BLaER1 treated with 17β-estradiol and CSF1 and Interleukin-3, amounts not matched to agents 10 nM and 100 nM (cell line): ENCODE measurements around the gene KCP.

Experiments used
- H3K27ac ChIP-seq, 11 experiments: shearing (Covaris generic); formaldehyde crosslinking; 2 replicates each; pipeline ENCODE4 v1.8.1; 2022
- H3K27me3 ChIP-seq, 11 experiments: shearing (Covaris generic); formaldehyde crosslinking; 2 replicates each; pipeline ENCODE4 v1.8.1; 2022
- H3K36me3 ChIP-seq, 11 experiments: shearing (Covaris generic); formaldehyde crosslinking; 2 replicates each; pipeline ENCODE4 v1.8.1; 2022
- H3K4me1 ChIP-seq, 10 experiments: shearing (Covaris generic); formaldehyde crosslinking; 2 replicates each; pipeline ENCODE4 v1.8.1; 2022
- H3K4me2 ChIP-seq, 11 experiments: shearing (Covaris generic); formaldehyde crosslinking; 2 replicates each; pipeline ENCODE4 v1.8.1; 2022
- H3K4me3 ChIP-seq, 10 experiments: shearing (Covaris generic); formaldehyde crosslinking; 2 replicates each; pipeline ENCODE4 v1.8.1; 2022
- H3K9ac ChIP-seq, 11 experiments: shearing (Covaris generic); formaldehyde crosslinking; 2 replicates each; pipeline ENCODE4 v1.8.1; 2022
- H3K9me3 ChIP-seq, 11 experiments: shearing (Covaris generic); formaldehyde crosslinking; replicated peaks in 1 of 11; 2 replicates each; pipeline ENCODE4 v1.8.1; 2022
- H4K20me1 ChIP-seq, 11 experiments: shearing (Covaris generic); formaldehyde crosslinking; 2 replicates each; pipeline ENCODE4 v1.8.1; 2022
- Cebpa-rat ChIP-seq, 11 experiments: shearing (Covaris generic); IDR thresholded peaks; 2 replicates each; pipeline ENCODE4 v1.8.1; 2022

Gene KCP

DNA sequence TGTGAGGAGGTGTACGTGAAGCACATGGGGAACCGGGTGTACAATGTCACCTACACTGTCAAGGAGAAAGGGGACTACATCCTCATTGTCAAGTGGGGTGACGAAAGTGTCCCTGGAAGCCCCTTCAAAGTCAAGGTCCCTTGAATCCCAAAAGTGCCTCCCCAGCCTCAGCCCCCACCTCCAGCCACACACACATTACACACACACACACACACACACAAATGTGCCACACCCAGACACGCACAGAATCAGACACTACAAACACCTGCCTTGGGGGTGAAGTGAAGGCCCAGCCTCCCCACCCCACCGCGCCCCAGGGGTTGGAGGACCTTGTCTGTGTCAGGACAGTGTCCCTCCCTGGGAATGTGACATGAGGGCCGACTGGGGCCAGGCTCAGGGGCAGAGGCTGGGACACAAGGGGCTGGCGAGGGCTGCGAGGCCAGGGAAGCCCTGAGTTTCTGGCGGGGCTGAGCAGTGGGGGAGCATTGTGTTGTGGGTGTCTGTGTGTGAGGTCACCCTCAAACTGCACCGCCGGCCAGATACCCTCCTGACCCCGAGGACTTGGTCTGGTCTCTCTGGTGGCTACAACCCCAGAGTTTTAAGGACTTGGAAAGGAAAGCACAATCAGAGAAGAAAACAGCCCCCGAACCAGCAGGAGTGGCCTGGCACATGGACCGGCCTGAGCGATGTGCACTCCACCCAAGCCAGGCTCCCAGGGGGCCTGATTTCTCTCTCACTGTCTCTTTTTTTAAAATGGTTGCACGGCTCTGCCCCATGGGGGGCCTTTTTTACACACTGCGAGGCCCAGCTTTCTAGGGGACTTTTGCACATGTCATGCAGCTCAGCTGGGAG lies 51.9 kb downstream of the KCP start:
- Histone ChIP-seq H3K27ac (peak overlapping the region in 1 of 11 experiments; percentile 6; a peak in 1 of 22 replicates), H3K9me3 (no peaks in the 10 kb centered on the region), H4K20me1 (peaks cover under 1 to 7% (median 2%) of the 10 kb centered on the region in 11 experiments; a peak in 16 of 22 replicates), H3K36me3 (no peaks in the 10 kb centered on the region), H3K4me1 (peaks cover 21 to 44% (median 32%) of the 10 kb centered on the region in 10 experiments), H3K4me3 (no peak overlapping the region), H3K4me2 (peak overlapping the region; percentile 35 to 77 (median 60)), H3K9ac (peak overlapping the region in 7 of 11 experiments; percentile 2 to 47 (median 35); a peak in 8 of 22 replicates), H3K27me3 (no peaks in the 10 kb centered on the region)
- no peak for TF ChIP-seq Cebpa-rat (IDR thresholded peaks at IDR 0.05)

DNA sequence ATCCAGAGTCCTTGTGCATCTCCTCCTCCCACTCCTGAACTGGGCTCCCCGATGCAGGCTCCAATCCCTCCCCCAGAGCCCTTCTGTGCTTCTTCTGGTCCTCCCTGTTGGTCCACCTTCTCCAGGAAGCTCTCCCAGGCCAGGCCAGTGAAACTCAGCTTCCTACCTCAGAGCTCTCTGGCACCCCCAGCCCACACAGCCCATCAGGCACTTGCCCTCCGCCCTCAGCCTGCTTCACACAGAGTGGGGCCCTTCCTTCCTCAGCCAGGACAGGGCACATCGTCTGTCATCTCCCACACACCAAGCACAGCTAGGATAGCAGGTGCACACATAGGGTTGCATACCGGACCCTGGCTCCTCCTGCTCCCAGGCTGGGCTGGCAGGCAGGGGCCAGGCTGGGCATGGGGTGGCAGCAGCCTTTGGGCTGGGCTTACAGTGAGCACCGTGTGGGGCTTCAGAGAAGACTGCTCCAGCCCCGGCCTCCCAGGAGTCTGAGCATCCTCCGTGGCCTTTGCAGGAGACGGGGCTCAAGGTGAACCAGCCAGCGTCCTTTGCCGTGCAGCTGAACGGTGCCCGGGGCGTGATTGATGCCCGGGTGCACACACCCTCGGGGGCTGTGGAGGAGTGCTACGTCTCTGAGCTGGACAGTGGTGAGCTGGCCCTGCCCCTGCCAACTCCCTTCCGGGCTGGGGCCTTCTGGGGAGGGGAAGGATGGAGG lies 54.3 kb downstream of the KCP start:
- TF ChIP-seq Cebpa-rat (IDR thresholded peaks at IDR 0.05) = no peak
- no peaks in the 10 kb centered on the region for H3K9me3 ChIP-seq
- no peaks in the 10 kb centered on the region for H3K36me3 ChIP-seq
- no peaks in the 10 kb centered on the region for H3K27me3 ChIP-seq
- H4K20me1 ChIP-seq = no peaks in the 10 kb centered on the region
- peaks cover 17 to 37% (median 25%) of the 10 kb centered on the region in 10 experiments for H3K4me1 ChIP-seq
- no peak overlapping the region; a peak in 1 of 22 replicates for H3K9ac ChIP-seq
- H3K4me3 ChIP-seq = no peak overlapping the region
- H3K4me2 ChIP-seq = no peak overlapping the region
- H3K27ac ChIP-seq = no peak overlapping the region

DNA sequence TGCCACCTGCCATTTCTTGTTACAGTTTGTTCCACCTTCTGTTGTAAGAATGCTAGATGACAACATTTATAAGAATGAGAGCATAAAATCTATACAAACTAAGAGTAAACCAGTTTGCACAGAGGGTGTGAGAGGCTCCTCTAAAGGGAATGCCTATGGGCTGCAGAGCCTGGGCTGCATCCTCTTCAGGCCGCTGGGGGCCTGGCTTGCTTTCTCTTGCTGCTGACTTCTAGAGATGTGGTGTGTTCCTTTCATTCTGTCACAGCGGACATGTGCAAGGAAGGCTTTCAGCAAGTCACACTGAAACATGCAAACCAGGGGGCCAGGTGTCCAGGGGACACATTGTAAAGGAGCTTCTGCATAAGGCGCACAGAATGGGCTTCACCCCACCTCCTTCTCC lies 55.0 kb downstream of the KCP start:
- Histone ChIP-seq H3K9ac (no peak overlapping the region; a peak in 1 of 22 replicates), H3K4me2 (peak overlapping the region in 3 of 11 experiments; percentile 8 to 27 (median 24); a peak in 1 of 22 replicates), H3K36me3 (no peaks in the 10 kb centered on the region), H3K4me1 (peaks cover 17 to 32% (median 23%) of the 10 kb centered on the region in 10 experiments), H3K4me3 (no peak overlapping the region), H3K27me3 (no peaks in the 10 kb centered on the region), H3K9me3 (no peaks in the 10 kb centered on the region), H4K20me1 (no peaks in the 10 kb centered on the region), H3K27ac (no peak overlapping the region)
- TF ChIP-seq Cebpa-rat (IDR thresholded peaks at IDR 0.05) = no peak

DNA sequence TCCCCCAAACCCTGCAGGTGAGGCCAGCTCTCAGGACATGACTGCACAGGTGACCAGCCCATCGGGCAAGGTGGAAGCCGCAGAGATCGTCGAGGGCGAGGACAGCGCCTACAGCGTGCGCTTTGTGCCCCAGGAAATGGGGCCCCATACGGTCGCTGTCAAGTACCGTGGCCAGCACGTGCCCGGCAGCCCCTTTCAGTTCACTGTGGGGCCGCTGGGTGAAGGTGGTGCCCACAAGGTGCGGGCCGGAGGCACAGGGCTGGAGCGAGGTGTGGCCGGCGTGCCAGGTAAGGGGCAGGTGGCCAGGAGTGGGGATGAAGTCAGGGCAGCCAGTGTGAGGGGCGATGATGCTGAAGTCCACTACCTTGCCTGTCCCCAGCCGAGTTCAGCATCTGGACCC lies 56.1 kb downstream of the KCP start:
- Histone ChIP-seq H3K36me3 (no peaks in the 10 kb centered on the region), H3K4me2 (no peak overlapping the region)

DNA sequence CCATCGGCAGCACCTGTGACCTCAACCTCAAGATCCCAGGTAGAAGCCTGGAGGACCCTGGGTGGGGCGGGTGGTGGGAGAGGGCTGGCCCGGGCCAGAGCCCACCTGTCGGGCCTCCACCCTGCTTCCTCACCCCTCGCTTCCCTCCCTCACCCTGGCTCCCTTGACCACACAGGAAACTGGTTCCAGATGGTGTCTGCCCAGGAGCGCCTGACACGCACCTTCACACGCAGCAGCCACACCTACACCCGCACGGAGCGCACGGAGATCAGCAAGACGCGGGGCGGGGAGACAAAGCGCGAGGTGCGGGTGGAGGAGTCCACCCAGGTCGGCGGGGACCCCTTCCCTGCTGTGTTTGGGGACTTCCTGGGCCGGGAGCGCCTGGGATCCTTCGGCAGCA lies 56.7 kb downstream of the KCP start:
- no peak overlapping the region for H3K4me2 ChIP-seq
- no peak overlapping the region for H3K4me3 ChIP-seq
- no peaks in the 10 kb centered on the region for H3K27me3 ChIP-seq
- peaks cover 0 to 14% (median 6%) of the 10 kb centered on the region in 10 experiments; a peak in 18 of 20 replicates for H3K4me1 ChIP-seq
- no peaks in the 10 kb centered on the region for H3K9me3 ChIP-seq
- no peaks in the 10 kb centered on the region for H3K36me3 ChIP-seq
- no peak overlapping the region for H3K9ac ChIP-seq
- no peaks in the 10 kb centered on the region for H4K20me1 ChIP-seq
- H3K27ac ChIP-seq = no peak overlapping the region
- TF ChIP-seq Cebpa-rat (IDR thresholded peaks at IDR 0.05) = no peak

More for the DNA sequence above, 56.1 kb downstream of the KCP start:
- no peak overlapping the region for H3K9ac ChIP-seq
- H3K27ac ChIP-seq = no peak overlapping the region
- no peaks in the 10 kb centered on the region for H4K20me1 ChIP-seq
- no peaks in the 10 kb centered on the region for H3K27me3 ChIP-seq
- no peaks in the 10 kb centered on the region for H3K9me3 ChIP-seq
- no peak for TF ChIP-seq Cebpa-rat (IDR thresholded peaks at IDR 0.05)
- no peak overlapping the region for H3K4me3 ChIP-seq
- H3K4me1 ChIP-seq = peaks cover 5 to 20% (median 12%) of the 10 kb centered on the region in 10 experiments

DNA sequence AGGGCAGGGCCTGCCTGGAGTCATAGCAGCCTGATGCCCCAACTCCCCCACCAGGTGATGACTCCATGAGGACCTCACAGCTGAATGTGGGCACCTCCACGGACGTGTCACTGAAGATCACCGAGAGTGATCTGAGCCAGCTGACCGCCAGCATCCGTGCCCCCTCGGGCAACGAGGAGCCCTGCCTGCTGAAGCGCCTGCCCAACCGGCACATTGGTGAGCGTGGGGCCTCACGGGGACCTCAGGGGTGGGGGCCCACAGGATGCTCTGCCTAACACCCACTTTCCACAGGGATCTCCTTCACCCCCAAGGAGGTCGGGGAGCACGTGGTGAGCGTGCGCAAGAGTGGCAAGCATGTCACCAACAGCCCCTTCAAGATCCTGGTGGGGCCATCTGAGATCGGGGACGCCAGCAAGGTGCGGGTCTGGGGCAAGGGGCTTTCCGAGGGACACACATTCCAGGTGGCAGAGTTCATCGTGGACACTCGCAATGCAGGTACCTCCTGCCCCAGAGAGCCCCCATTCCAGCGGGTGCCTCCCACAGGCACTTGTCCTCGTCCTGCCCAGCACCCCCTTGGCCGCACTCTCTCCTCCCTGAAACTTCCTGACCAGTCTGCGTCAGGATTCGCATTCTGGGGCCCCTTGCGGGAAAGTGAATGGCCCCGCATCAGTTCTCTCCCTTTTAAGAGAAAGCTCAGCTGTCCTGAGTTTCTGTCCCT lies 57.8 kb downstream of the KCP start:
- Histone ChIP-seq H3K4me1 (peaks cover 0 to 11% (median 1%) of the 10 kb centered on the region in 10 experiments; a peak in 4 of 20 replicates), H3K4me3 (no peak overlapping the region), H4K20me1 (no peaks in the 10 kb centered on the region), H3K9me3 (no peaks in the 10 kb centered on the region), H3K27ac (no peak overlapping the region), H3K27me3 (no peaks in the 10 kb centered on the region), H3K36me3 (no peaks in the 10 kb centered on the region), H3K4me2 (no peak overlapping the region), H3K9ac (no peak overlapping the region)
- TF ChIP-seq Cebpa-rat (IDR thresholded peaks at IDR 0.05) = no peak

DNA sequence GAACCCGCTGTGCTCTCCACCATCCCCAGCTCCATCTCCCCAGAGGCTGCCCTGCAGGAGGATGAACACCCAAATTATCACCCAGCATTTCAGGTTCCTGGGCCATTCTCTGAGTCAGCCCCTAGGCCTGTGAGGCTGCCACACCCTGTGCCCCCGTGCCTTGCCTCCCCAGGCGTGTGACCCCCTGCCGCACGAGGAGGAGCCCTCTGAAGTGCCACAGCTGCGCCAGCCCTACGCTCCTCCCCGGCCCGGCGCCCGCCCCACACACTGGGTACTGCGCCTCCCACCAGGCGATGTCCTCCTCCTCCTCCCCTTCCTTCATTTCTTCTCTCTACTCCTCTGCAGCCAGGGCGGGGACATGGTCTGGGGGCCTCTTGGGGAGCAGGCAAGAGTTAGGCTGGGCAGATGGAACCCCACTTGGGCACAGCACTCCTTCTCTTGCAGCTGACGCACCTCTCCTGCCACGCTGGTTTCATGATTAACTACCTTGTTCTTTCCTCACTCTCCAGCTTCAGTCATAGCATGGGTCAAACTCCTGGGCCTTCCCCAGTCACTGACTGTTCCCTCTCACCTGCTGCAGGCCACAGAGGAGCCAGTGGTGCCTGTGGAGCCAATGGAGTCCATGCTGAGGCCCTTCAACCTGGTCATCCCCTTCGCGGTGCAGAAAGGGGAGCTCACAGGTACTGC lies 60.6 kb downstream of the KCP start:
- no peak overlapping the region for H3K4me2 ChIP-seq
- peaks cover 0 to 4% (median 0%) of the 10 kb centered on the region in 10 experiments; a peak in 3 of 20 replicates for H3K4me1 ChIP-seq
- H3K9me3 ChIP-seq = no peaks in the 10 kb centered on the region
- no peak overlapping the region for H3K27ac ChIP-seq
- H3K4me3 ChIP-seq = no peak overlapping the region
- no peak overlapping the region for H3K9ac ChIP-seq
- no peak for TF ChIP-seq Cebpa-rat (IDR thresholded peaks at IDR 0.05)
- no peaks in the 10 kb centered on the region for H3K27me3 ChIP-seq
- no peaks in the 10 kb centered on the region for H3K36me3 ChIP-seq
- no peaks in the 10 kb centered on the region for H4K20me1 ChIP-seq

DNA sequence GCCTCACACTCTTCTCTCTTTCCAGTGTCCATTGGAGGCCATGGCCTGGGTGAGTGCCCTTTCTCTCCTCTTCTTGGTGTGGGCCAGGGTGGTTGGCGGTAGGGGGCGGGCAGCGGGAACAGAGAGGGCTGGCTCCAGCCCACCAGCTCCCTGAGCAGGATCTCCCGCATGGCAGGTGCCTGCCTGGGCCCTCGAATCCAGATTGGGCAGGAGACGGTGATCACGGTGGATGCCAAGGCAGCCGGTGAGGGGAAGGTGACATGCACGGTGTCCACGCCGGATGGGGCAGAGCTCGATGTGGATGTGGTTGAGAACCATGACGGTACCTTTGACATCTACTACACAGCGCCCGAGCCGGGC lies 61.4 kb downstream of the KCP start:
- Histone ChIP-seq H3K36me3 (no peaks in the 10 kb centered on the region), H3K4me3 (no peak overlapping the region), H3K9me3 (no peaks in the 10 kb centered on the region), H3K27ac (no peak overlapping the region), H3K9ac (no peak overlapping the region), H3K4me1 (0 out of 20 replicates have a peak, but pooled peaks cover 0 to 3% (median 0%) of the 10 kb centered on the region in 10 experiments), H4K20me1 (no peaks in the 10 kb centered on the region), H3K4me2 (no peak overlapping the region), H3K27me3 (no peaks in the 10 kb centered on the region)
- TF ChIP-seq Cebpa-rat (IDR thresholded peaks at IDR 0.05) = no peak
